PC-9 (cell line): ENCODE data around the gene ARID4B. TPM values are rescaled to one million over a fixed set of nuclear protein-coding genes. Genes with fewer than 3 reads are reported as not detected.
A peak's percentile ranks its signal among the peaks of the same experiment; 100 is the strongest.

Experiments
- BruUV-seq: library from RNA; stranded (reverse); fragments of 400-500 nt; replicated peaks from 2 replicates; lab custom pipeline; 2021; lab: Mats Ljungman, UMichigan
- CTCF ChIA-PET: fragments of 300-600 bp; sonication (Branson Sonifier 250); formaldehyde crosslinking; loops from one replicate; lab custom pipeline; 2022; ENCODE audit warnings: antibody characterized with exemption; lab: Charles Lee
- POLR2A ChIA-PET: fragments of 300-600 bp; sonication (Branson Sonifier 250); formaldehyde crosslinking; loops from one replicate; lab custom pipeline; 2022; ENCODE audit warnings: antibody characterized with exemption; ENCODE audit not compliant: unreplicated experiment; lab: Charles Lee
- DNase-seq, 2 experiments: peaks; one replicate each; pipeline versions ENCODE4 v3.0.0 to v3.0.0-alpha.2; 2015 to 2022; ENCODE audit warnings: mixed read lengths in 1 of 2
- H2AFZ ChIP-seq: fragments of 200-600 bp; sonication (generic); 2 replicates; pipeline ENCODE4 v1.8.1; 2017; ENCODE audit warnings: antibody characterized with exemption
- H3F3A ChIP-seq: fragments of 200-600 bp; sonication (generic); 2 replicates; pipeline ENCODE4 v1.8.1; 2017; ENCODE audit warnings: antibody characterized with exemption, mild to moderate bottlenecking, low read depth; ENCODE audit not compliant: insufficient read depth
- H3K27ac ChIP-seq: fragments of 200-600 bp; sonication (generic); 2 replicates; pipeline ENCODE4 v1.6.1; 2016; ENCODE audit warnings: mixed run types
- H3K27me3 ChIP-seq: fragments of 200-600 bp; sonication (generic); 2 replicates; pipeline ENCODE4 v1.6.1; 2016; ENCODE audit warnings: low read depth, mixed run types; ENCODE audit not compliant: insufficient read depth
- H3K36me3 ChIP-seq: fragments of 200-600 bp; sonication (generic); 2 replicates; pipeline ENCODE4 v1.6.1; 2016; ENCODE audit warnings: low read depth, mixed run types
- H3K4me1 ChIP-seq: fragments of 200-600 bp; sonication (generic); replicated peaks from 2 replicates; pipeline ENCODE4 v1.6.1; 2016; ENCODE audit warnings: mixed run types; ENCODE audit not compliant: insufficient read depth
- H3K4me2 ChIP-seq: fragments of 200-600 bp; sonication (generic); 2 replicates; pipeline ENCODE4 v1.6.1; 2017; ENCODE audit warnings: mixed run types
- H3K4me3 ChIP-seq: fragments of 200-600 bp; sonication (generic); 2 replicates; pipeline ENCODE4 v1.6.1; 2016; ENCODE audit warnings: mixed run types
- H3K79me2 ChIP-seq: fragments of 200-600 bp; sonication (generic); 2 replicates; pipeline ENCODE4 v1.6.1; 2017; ENCODE audit warnings: low read depth, mixed run types
- H3K9me2 ChIP-seq: fragments of 200-600 bp; sonication (generic); 2 replicates; pipeline ENCODE4 v1.8.1; 2017; ENCODE audit warnings: mild to moderate bottlenecking; ENCODE audit not compliant: insufficient read depth
- H3K9me3 ChIP-seq: fragments of 200-600 bp; sonication (generic); 2 replicates; pipeline ENCODE4 v1.8.1; 2016; ENCODE audit warnings: low read depth; ENCODE audit not compliant: insufficient read depth
- H4K20me1 ChIP-seq: fragments of 200-600 bp; sonication (generic); 2 replicates; pipeline ENCODE4 v1.8.1; 2017; ENCODE audit not compliant: insufficient read depth
- CTCF ChIP-seq: fragments of 200-600 bp; sonication (generic); conservative IDR thresholded peaks from 2 replicates; pipeline ENCODE4 v1.6.1; 2017; ENCODE audit warnings: mixed run types, antibody characterized with exemption, mild to moderate bottlenecking, moderate library complexity
- EZH2 ChIP-seq: fragments of 200-600 bp; sonication (generic); IDR thresholded peaks from 2 replicates; pipeline ENCODE4 v1.8.0; 2017; ENCODE audit warnings: antibody characterized with exemption, low read depth
- intact Hi-C: fragments of 100-400 bp; cut with micrococcal nuclease; formaldehyde crosslinking; loops from one replicate; pipeline ENCODE4 v1.10.0; 2022; ENCODE audit not compliant: unreplicated experiment
- total RNA-seq: library from RNA; stranded (reverse); gene quantifications from 2 replicates; pipeline ENCODE4 v1.2.3, GENCODE V29; 2021

The ARID4B gene
- total RNA-seq, 1 experiment from 2014 or later: 47.1 TPM

GRCh38 chr1:235246022-235246948 is 81.7 kb downstream of the ARID4B start:
- peak in 1 of 2 experiments; percentile 53 for DNase-seq
- peaks cover 15% of the 10 kb centered on the region for H3K4me1 ChIP-seq
- no TSS peak for BruUV-seq
- ChIA-PET POLR2A (interaction anchor here (0.5 to 0.7 kb wide), 6 partner anchors 10 to 1271 kb away, joined by 3 to 33 read pairs (median 3); partner anchors contain the start of genes ARID4B and B3GALNT2), CTCF (interaction anchor here (0.6 to 0.9 kb wide), 4 partner anchors 122 to 1246 kb away, joined by 3 to 5 read pairs (median 3); no protein-coding TSS in a partner anchor)
- peaks cover 23% of the 10 kb centered on the region for H3F3A ChIP-seq
- peaks cover 27% of the 10 kb centered on the region for H3K79me2 ChIP-seq
- H3K9me3 ChIP-seq: no peaks in the 10 kb centered on the region
- peaks cover 30% of the 10 kb centered on the region for H3K36me3 ChIP-seq
- no peak overlapping the region for H3K4me3 ChIP-seq
- no peak overlapping the region for H3K4me2 ChIP-seq
- peaks cover 5% of the 10 kb centered on the region; the same call in 1 of the 2 replicates for H4K20me1 ChIP-seq
- TF ChIP-seq EZH2: no peak
- no peak for TF ChIP-seq CTCF
- H3K9me2 ChIP-seq: no peaks in the 10 kb centered on the region
- H3K27me3 ChIP-seq: no peaks in the 10 kb centered on the region
- H2AFZ ChIP-seq: no peak overlapping the region
- intact Hi-C loops: no loop called here
- no peak overlapping the region for H3K27ac ChIP-seq

GRCh38 chr1:235244974-235245592 is 82.9 kb downstream of the ARID4B start:
- H3K4me2 ChIP-seq: no peak overlapping the region
- BruUV-seq: no TSS peak
- H3K79me2 ChIP-seq: peaks cover 27% of the 10 kb centered on the region
- intact Hi-C loops: no loop called here
- CTCF ChIA-PET: no interaction called here
- no peaks in the 10 kb centered on the region for H3K9me3 ChIP-seq
- H4K20me1 ChIP-seq: peaks cover 6% of the 10 kb centered on the region; the same call in 1 of the 2 replicates
- no peak overlapping the region for H3K4me3 ChIP-seq
- no peaks in the 10 kb centered on the region for H3K9me2 ChIP-seq
- no peak overlapping the region for H3K27ac ChIP-seq
- DNase-seq: no peak
- no peaks in the 10 kb centered on the region for H3K27me3 ChIP-seq
- TF ChIP-seq CTCF (no peak), EZH2 (no peak)
- H2AFZ ChIP-seq: no peak overlapping the region
- H3K4me1 ChIP-seq: peaks cover 18% of the 10 kb centered on the region
- POLR2A ChIA-PET: no interaction called here
- peaks cover 34% of the 10 kb centered on the region for H3K36me3 ChIP-seq
- H3F3A ChIP-seq: peaks cover 29% of the 10 kb centered on the region

GRCh38 chr1:235240960-235241359 is 87.0 kb downstream of the ARID4B start:
- BruUV-seq: no TSS peak
- peaks cover 9% of the 10 kb centered on the region; the same call in 1 of the 2 replicates for H3K4me1 ChIP-seq
- peaks cover 9% of the 10 kb centered on the region; the same call in 1 of the 2 replicates for H4K20me1 ChIP-seq
- peak overlapping the region; percentile 53; the same call in 1 of the 2 replicates for H3K27ac ChIP-seq
- H3K9me3 ChIP-seq: no peaks in the 10 kb centered on the region
- no peaks in the 10 kb centered on the region for H3K27me3 ChIP-seq
- H3K79me2 ChIP-seq: peaks cover 18% of the 10 kb centered on the region
- no peak for TF ChIP-seq EZH2
- TF ChIP-seq CTCF: no peak
- H3K9me2 ChIP-seq: no peaks in the 10 kb centered on the region
- peaks cover 30% of the 10 kb centered on the region for H3K36me3 ChIP-seq
- no peak overlapping the region for H3K4me2 ChIP-seq
- intact Hi-C loops: no loop called here
- ChIA-PET POLR2A (no interaction called here), CTCF (no interaction called here)
- H3F3A ChIP-seq: peaks cover 32% of the 10 kb centered on the region
- DNase-seq: no peak
- H2AFZ ChIP-seq: no peak overlapping the region
- no peak overlapping the region for H3K4me3 ChIP-seq
